ENCODE measurements around the gene COX5A. TPM values are rescaled to one million over a fixed set of nuclear protein-coding genes. Genes with fewer than 3 reads are reported as not detected.

Gene COX5A
- total and polyA plus RNA-seq, 2 experiments from 2014 or later = 190 to 885 TPM

DNA sequence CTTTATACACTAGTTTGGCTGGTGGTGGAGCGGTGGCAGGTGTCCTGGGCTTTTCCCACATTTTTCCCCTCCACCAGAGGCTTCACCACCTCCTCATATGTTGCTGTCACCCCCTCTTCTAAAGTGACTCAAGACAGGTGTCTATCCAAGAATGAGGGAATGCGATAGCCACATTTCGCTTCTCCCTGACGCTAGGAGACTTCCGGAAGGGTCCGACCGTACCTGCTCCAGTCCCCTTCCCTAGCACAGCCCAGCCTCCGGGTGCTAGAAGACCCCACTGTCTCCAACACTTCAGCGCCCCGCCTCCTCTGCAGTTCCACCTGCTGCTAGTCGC is 65.2 kb downstream of the COX5A start (continued):
- TF ChIP-seq, protein P1, sequence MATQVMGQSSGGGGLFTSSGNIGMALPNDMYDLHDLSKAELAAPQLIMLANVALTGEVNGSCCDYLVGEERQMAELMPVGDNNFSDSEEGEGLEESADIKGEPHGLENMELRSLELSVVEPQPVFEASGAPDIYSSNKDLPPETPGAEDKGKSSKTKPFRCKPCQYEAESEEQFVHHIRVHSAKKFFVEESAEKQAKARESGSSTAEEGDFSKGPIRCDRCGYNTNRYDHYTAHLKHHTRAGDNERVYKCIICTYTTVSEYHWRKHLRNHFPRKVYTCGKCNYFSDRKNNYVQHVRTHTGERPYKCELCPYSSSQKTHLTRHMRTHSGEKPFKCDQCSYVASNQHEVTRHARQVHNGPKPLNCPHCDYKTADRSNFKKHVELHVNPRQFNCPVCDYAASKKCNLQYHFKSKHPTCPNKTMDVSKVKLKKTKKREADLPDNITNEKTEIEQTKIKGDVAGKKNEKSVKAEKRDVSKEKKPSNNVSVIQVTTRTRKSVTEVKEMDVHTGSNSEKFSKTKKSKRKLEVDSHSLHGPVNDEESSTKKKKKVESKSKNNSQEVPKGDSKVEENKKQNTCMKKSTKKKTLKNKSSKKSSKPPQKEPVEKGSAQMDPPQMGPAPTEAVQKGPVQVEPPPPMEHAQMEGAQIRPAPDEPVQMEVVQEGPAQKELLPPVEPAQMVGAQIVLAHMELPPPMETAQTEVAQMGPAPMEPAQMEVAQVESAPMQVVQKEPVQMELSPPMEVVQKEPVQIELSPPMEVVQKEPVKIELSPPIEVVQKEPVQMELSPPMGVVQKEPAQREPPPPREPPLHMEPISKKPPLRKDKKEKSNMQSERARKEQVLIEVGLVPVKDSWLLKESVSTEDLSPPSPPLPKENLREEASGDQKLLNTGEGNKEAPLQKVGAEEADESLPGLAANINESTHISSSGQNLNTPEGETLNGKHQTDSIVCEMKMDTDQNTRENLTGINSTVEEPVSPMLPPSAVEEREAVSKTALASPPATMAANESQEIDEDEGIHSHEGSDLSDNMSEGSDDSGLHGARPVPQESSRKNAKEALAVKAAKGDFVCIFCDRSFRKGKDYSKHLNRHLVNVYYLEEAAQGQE (IDR thresholded peaks at IDR 0.05; ENCODE audit: unreplicated experiment) = no peak

- Mint-ChIP-seq H3K27me3 (ENCODE audit: insufficient read depth, low read depth, poor library complexity) (peaks cover 17% of the 10 kb centered on the region), H3K36me3 (ENCODE audit: low read depth) (peaks cover 19% of the 10 kb centered on the region; the same call in 2 of the 3 replicates), H3K4me1 (peaks cover 25% of the 10 kb centered on the region), H3K4me3 (peak overlapping the region; percentile 45; the same call in 2 of the 3 replicates), H3K9me3 (no peaks in the 10 kb centered on the region), H3K27ac (peak overlapping the region; percentile 23; the same call in 1 of the 2 replicates)
- H3F3A ChIP-seq (replicated peaks; ENCODE audit: low read depth) = 0 out of 2 replicates have a peak, but pooled peaks cover 8% of the 10 kb centered on the region
- no peak overlapping the region for H3K27ac ChIP-seq (ENCODE audit: low read depth)
- H3K4me1 ChIP-seq (ENCODE audit: insufficient read depth) = no peaks in the 10 kb centered on the region
- H4K20me1 ChIP-seq (replicated peaks; ENCODE audit: insufficient read depth) = peaks cover 34% of the 10 kb centered on the region
- H2AFZ ChIP-seq = no peak overlapping the region
- no peak overlapping the region for H3K4me2 ChIP-seq
- DNase-seq (ENCODE audit: low spot score) (no peak), ATAC-seq (no peak)
- H3K79me2 ChIP-seq (replicated peaks; ENCODE audit: insufficient read depth) = peaks cover 54% of the 10 kb centered on the region
- no peaks in the 10 kb centered on the region for H3K36me3 ChIP-seq (ENCODE audit: insufficient read depth)
- H3K4me3 ChIP-seq = no peak overlapping the region
- H3K27me3 ChIP-seq (ENCODE audit: insufficient read depth) = no peaks in the 10 kb centered on the region
- no peaks in the 10 kb centered on the region for H3K9me2 ChIP-seq (ENCODE audit: insufficient read depth)
- TF ChIP-seq ZNF114 (CRISPR knock-in tag; IDR thresholded peaks at IDR 0.05) (no peak), POLR2AphosphoS5 (IDR thresholded peaks at IDR 0.05; ENCODE audit: low read depth) (no peak), JUNB (IDR thresholded peaks at IDR 0.05; ENCODE audit: unreplicated experiment) (no peak), STAT1 (IDR thresholded peaks at IDR 0.05; ENCODE audit: unreplicated experiment) (no peak), EZH2 (IDR thresholded peaks at IDR 0.05; ENCODE audit: low read depth, unreplicated experiment) (no peak), NANOG (IDR thresholded peaks at IDR 0.05; ENCODE audit: borderline replicate concordance) (no peak), ETS1 (IDR thresholded peaks at IDR 0.05) (no peak), CREB1 (CRISPR knock-in tag; IDR thresholded peaks at IDR 0.05; ENCODE audit: low read depth) (no peak), EZH2phosphoT487 (IDR thresholded peaks at IDR 0.05; ENCODE audit: unreplicated experiment) (no peak)
- TF ChIP-seq, protein P2, sequence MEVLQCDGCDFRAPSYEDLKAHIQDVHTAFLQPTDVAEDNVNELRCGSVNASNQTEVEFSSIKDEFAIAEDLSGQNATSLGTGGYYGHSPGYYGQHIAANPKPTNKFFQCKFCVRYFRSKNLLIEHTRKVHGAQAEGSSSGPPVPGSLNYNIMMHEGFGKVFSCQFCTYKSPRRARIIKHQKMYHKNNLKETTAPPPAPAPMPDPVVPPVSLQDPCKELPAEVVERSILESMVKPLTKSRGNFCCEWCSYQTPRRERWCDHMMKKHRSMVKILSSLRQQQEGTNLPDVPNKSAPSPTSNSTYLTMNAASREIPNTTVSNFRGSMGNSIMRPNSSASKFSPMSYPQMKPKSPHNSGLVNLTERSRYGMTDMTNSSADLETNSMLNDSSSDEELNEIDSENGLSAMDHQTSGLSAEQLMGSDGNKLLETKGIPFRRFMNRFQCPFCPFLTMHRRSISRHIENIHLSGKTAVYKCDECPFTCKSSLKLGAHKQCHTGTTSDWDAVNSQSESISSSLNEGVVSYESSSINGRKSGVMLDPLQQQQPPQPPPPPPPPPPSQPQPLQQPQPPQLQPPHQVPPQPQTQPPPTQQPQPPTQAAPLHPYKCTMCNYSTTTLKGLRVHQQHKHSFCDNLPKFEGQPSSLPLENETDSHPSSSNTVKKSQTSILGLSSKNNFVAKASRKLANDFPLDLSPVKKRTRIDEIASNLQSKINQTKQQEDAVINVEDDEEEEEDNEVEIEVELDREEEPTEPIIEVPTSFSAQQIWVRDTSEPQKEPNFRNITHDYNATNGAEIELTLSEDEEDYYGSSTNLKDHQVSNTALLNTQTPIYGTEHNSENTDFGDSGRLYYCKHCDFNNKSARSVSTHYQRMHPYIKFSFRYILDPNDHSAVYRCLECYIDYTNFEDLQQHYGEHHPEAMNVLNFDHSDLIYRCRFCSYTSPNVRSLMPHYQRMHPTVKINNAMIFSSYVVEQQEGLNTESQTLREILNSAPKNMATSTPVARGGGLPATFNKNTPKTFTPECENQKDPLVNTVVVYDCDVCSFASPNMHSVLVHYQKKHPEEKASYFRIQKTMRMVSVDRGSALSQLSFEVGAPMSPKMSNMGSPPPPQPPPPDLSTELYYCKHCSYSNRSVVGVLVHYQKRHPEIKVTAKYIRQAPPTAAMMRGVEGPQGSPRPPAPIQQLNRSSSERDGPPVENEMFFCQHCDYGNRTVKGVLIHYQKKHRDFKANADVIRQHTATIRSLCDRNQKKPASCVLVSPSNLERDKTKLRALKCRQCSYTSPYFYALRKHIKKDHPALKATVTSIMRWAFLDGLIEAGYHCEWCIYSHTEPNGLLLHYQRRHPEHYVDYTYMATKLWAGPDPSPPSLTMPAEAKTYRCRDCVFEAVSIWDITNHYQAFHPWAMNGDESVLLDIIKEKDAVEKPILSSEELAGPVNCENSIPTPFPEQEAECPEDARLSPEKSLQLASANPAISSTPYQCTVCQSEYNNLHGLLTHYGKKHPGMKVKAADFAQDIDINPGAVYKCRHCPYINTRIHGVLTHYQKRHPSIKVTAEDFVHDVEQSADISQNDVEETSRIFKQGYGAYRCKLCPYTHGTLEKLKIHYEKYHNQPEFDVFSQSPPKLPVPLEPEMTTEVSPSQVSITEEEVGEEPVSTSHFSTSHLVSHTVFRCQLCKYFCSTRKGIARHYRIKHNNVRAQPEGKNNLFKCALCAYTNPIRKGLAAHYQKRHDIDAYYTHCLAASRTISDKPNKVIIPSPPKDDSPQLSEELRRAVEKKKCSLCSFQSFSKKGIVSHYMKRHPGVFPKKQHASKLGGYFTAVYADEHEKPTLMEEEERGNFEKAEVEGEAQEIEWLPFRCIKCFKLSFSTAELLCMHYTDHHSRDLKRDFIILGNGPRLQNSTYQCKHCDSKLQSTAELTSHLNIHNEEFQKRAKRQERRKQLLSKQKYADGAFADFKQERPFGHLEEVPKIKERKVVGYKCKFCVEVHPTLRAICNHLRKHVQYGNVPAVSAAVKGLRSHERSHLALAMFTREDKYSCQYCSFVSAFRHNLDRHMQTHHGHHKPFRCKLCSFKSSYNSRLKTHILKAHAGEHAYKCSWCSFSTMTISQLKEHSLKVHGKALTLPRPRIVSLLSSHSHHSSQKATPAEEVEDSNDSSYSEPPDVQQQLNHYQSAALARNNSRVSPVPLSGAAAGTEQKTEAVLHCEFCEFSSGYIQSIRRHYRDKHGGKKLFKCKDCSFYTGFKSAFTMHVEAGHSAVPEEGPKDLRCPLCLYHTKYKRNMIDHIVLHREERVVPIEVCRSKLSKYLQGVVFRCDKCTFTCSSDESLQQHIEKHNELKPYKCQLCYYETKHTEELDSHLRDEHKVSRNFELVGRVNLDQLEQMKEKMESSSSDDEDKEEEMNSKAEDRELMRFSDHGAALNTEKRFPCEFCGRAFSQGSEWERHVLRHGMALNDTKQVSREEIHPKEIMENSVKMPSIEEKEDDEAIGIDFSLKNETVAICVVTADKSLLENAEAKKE (CRISPR knock-in tag; IDR thresholded peaks at IDR 0.05) = no peak
- TF ChIP-seq, protein P3, sequence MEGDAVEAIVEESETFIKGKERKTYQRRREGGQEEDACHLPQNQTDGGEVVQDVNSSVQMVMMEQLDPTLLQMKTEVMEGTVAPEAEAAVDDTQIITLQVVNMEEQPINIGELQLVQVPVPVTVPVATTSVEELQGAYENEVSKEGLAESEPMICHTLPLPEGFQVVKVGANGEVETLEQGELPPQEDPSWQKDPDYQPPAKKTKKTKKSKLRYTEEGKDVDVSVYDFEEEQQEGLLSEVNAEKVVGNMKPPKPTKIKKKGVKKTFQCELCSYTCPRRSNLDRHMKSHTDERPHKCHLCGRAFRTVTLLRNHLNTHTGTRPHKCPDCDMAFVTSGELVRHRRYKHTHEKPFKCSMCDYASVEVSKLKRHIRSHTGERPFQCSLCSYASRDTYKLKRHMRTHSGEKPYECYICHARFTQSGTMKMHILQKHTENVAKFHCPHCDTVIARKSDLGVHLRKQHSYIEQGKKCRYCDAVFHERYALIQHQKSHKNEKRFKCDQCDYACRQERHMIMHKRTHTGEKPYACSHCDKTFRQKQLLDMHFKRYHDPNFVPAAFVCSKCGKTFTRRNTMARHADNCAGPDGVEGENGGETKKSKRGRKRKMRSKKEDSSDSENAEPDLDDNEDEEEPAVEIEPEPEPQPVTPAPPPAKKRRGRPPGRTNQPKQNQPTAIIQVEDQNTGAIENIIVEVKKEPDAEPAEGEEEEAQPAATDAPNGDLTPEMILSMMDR (conservative IDR thresholded peaks at IDR 0.05; ENCODE audit: low read depth in 2 of 2) = no peak
Observed at GRCh38 chr15:74870436-74871215, 67.2 kb downstream of the COX5A start.
